Lower leg skin (tissue), 3 donors: Measurements from ENCODE around the gene SRCIN1.

ENCODE experiments used
- POLR2A ChIP-seq, 2 donors: fragments of 450-650 bp; IDR thresholded peaks; one replicate each; pipeline ENCODE4 v1.6.1; 2016 to 2017; ENCODE audit warnings: antibody characterized with exemption in 2 of 2, mild to moderate bottlenecking in 1 of 2, moderate library complexity in 1 of 2
- TF ChIP-seq, protein P1 (sequence below), 3 donors: fragments of 450-650 bp; IDR thresholded peaks; one replicate each; pipeline ENCODE4 v1.5.1; 2016; ENCODE audit warnings: antibody characterized with exemption in 3 of 3, mild to moderate bottlenecking in 3 of 3, moderate library complexity in 2 of 3

DNA sequence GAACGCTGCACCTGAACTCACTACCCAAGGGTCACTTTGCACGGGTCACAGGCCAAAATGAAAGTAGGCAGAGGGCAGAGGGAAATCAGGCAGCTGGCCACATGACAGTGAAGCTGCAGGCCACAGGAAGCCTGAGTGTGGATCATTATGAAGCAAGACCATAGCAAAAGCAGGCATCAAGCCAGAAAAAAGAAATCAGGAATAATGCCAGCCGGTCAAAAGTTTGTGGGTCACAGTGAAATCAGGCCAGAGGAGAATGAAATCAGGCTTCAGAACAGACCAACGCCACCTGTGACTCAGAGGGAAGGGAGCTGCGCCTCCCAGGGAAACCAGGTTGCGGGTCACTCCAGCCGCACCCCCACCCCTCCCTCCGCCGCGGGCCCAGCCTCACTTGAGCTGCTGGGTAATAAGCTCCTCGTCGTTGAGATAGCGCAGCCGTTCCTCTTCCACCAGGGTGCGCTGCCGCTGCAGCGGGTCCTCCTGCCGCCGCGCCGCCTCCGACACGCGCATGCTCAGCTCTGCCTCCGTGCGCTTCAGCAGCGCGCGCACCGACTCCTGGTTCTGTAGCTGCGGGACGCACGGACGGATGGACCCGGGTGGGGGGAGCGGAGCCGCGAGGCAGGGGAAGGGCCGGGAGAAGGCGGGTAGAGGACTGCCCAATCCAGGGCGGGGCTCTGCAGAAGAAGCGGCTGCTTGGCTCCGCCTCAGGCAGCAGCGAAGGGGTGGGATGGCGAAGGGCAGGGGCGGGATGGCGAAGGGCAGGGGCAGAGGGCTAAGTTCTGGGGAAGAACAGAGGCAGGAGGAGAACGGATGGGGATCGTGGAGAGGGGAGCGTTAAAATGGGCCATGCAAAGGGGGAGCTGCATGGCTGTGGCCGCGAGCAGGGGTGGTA, 47.7 kb downstream of the SRCIN1 start:
- TF ChIP-seq POLR2A (IDR thresholded peaks at IDR 0.05): no peak
- TF ChIP-seq, protein P1, sequence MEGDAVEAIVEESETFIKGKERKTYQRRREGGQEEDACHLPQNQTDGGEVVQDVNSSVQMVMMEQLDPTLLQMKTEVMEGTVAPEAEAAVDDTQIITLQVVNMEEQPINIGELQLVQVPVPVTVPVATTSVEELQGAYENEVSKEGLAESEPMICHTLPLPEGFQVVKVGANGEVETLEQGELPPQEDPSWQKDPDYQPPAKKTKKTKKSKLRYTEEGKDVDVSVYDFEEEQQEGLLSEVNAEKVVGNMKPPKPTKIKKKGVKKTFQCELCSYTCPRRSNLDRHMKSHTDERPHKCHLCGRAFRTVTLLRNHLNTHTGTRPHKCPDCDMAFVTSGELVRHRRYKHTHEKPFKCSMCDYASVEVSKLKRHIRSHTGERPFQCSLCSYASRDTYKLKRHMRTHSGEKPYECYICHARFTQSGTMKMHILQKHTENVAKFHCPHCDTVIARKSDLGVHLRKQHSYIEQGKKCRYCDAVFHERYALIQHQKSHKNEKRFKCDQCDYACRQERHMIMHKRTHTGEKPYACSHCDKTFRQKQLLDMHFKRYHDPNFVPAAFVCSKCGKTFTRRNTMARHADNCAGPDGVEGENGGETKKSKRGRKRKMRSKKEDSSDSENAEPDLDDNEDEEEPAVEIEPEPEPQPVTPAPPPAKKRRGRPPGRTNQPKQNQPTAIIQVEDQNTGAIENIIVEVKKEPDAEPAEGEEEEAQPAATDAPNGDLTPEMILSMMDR (IDR thresholded peaks at IDR 0.05): peak in 1 of 3 donors; percentile 86
